Natural killer cell (primary cell): ENCODE measurements around the gene ABCA3. TPM values are rescaled to one million over a fixed set of nuclear protein-coding genes. Genes with fewer than 3 reads are reported as not detected.

ENCODE experiments used
- ATAC-seq, 3 donors: fragments of 150-1000 bp in 2 of 3; fragments of 200-7000 bp in 1 of 3; cut with Tn5 transposase; 1 replicate in 1 of 3; 2 replicates in 2 of 3; pipeline ENCODE4 v1.10.0; 2021; ENCODE audit warnings: mild to moderate bottlenecking in 2 of 3, moderate library complexity in 2 of 3
- DNase-seq, 2 donors: peaks; one replicate each; pipeline versions ENCODE4 v3.0.0 to v3.0.0-alpha.2; 2013 to 2021; ENCODE audit warnings: mixed read lengths in 1 of 2
- H3K27ac ChIP-seq: one replicate; pipeline ENCODE4 v1.5.1; 2013; ENCODE audit warnings: mild to moderate bottlenecking, low read length
- H3K27me3 ChIP-seq: one replicate; pipeline ENCODE4 v1.6.1; 2013; ENCODE audit warnings: low read length; ENCODE audit not compliant: control insufficient read depth, insufficient read depth
- H3K36me3 ChIP-seq: one replicate; pipeline ENCODE4 v1.6.1; 2013; ENCODE audit warnings: low read length; ENCODE audit not compliant: control insufficient read depth, insufficient read depth
- H3K4me1 ChIP-seq: one replicate; pipeline ENCODE4 v1.6.1; 2013; ENCODE audit warnings: low read length; ENCODE audit not compliant: control insufficient read depth, insufficient read depth
- H3K4me3 ChIP-seq: one replicate; pipeline ENCODE4 v1.5.1; 2013; ENCODE audit warnings: low read length
- H3K9me3 ChIP-seq: one replicate; pipeline ENCODE4 v1.6.1; 2013; ENCODE audit warnings: low read length; ENCODE audit not compliant: control insufficient read depth, insufficient read depth
- H3K27ac Mint-ChIP-seq, 2 donors: one replicate each; pipeline ENCODE4 v1.8.0; 2022; ENCODE audit warnings: mild to moderate bottlenecking in 2 of 2, mixed read lengths in 2 of 2, moderate library complexity in 1 of 2
- H3K27me3 Mint-ChIP-seq, 2 donors: one replicate each; pipeline ENCODE4 v1.8.0; 2022; ENCODE audit warnings: low read depth in 2 of 2, mixed read lengths in 2 of 2
- H3K36me3 Mint-ChIP-seq: one replicate; pipeline ENCODE4 v1.8.0; 2022; ENCODE audit warnings: mixed read lengths
- H3K4me1 Mint-ChIP-seq, 2 donors: one replicate each; pipeline ENCODE4 v1.8.0; 2022; ENCODE audit warnings: mixed read lengths in 2 of 2
- H3K4me3 Mint-ChIP-seq: one replicate; pipeline ENCODE4 v1.8.0; 2022; ENCODE audit warnings: mild to moderate bottlenecking, moderate library complexity, mixed read lengths
- H3K9me3 Mint-ChIP-seq, 2 donors: one replicate each; pipeline ENCODE4 v1.8.0; 2022; ENCODE audit warnings: mixed read lengths in 2 of 2
- WGBS: methylation state at CpG from one replicate; pipeline ENCODE4 v1.1.7; 2013; ENCODE audit warnings: missing lambda C conversion rate; ENCODE audit not compliant: insufficient coverage; 5-methylcytosine and 5-hydroxymethylcytosine counted together
- intact Hi-C: fragments of 100-400 bp; cut with micrococcal nuclease; formaldehyde crosslinking; loops from one replicate; pipeline ENCODE4 v1.14.2; 2022
- total RNA-seq, 4 donors: library from RNA; stranded (reverse); fragments of 120-200 nt in 1 of 4; gene quantifications; one replicate each; pipeline versions ENCODE4 v1.2.3 to v1.2.4, GENCODE V29; 2013 to 2022
- TF ChIP-seq, protein P1 (sequence below): fragments of 200-600 bp; IDR thresholded peaks from one replicate; pipeline ENCODE4 v1.8.0; 2022; ENCODE audit warnings: antibody characterized with exemption

ABCA3 gene
- total RNA-seq, 3 donors from 2014 or later (not counting 1 experiment from before 2014, with no cell fraction given): 12.2 to 17.5 (median 16.6) TPM

DNA sequence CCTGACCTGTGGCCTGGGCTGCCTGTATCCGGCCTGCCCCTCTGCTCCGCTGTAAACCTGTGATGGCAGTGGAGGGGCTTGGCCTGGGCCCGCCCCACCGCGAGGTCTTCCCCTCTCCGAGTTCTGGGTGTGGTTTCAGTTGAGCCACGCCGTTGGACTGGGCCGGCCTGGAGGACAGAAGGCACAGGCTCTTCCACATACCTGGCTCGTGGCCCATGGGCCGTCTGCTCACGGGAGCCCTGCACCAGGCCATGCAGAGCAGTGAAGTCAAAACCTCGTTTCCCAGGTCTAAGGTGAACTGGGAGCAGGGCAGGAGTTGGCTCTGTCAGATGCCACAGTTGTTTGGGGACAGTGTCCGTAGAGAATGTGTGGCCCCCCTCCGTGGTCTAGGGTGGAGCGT lies 67.0 kb downstream of the ABCA3 start:
- 96% methylated on average over 16 of the region's 16 CpGs for WGBS
- no peak overlapping the region for H3K27ac ChIP-seq
- no peak overlapping the region for H3K27ac Mint-ChIP-seq

DNA sequence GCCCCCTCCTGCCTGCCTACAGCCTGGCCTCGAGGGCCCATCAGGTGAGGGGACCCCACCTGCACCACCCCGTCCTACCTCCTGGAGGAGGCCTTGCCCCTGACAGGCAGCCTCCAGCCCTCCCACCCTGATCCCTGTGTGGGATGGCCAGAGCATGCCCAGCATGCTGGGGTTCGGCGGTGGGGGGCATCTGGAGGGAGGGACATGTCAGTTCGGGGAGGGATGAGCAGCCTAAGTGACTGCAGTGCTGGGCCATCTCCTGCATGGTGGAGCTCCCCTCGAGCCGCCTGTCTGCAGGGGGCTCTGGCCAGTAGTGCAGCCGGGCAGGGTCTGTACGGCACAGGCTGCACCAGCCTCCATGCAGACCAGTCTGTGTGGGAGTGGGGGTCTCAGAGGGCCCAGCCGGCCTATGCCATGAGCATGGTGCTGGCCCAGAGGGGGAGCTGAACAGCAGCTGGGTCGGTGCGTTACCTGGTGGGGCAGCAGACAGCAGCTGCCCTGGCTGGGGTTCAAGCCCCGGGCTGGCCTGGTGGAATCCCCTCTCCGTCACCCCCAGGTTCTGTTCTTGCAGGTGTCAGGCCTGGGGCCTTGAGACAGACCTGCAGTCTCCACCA lies 68.6 kb downstream of the ABCA3 start:
- no peak overlapping the region for H3K4me3 Mint-ChIP-seq
- Histone ChIP-seq H3K4me1 (peaks cover 23% of the 10 kb centered on the region), H3K9me3 (no peaks in the 10 kb centered on the region), H3K27me3 (no peaks in the 10 kb centered on the region), H3K36me3 (no peaks in the 10 kb centered on the region), H3K27ac (no peak overlapping the region), H3K4me3 (no peak overlapping the region)
- no peak for DNase-seq
- no peak overlapping the region for H3K27ac Mint-ChIP-seq
- no peak for ATAC-seq
- whole genome bisulfite sequencing: 98% methylated on average over 14 of the region's 14 CpGs
- no peaks in the 10 kb centered on the region for H3K9me3 Mint-ChIP-seq
- TF ChIP-seq, protein P1, sequence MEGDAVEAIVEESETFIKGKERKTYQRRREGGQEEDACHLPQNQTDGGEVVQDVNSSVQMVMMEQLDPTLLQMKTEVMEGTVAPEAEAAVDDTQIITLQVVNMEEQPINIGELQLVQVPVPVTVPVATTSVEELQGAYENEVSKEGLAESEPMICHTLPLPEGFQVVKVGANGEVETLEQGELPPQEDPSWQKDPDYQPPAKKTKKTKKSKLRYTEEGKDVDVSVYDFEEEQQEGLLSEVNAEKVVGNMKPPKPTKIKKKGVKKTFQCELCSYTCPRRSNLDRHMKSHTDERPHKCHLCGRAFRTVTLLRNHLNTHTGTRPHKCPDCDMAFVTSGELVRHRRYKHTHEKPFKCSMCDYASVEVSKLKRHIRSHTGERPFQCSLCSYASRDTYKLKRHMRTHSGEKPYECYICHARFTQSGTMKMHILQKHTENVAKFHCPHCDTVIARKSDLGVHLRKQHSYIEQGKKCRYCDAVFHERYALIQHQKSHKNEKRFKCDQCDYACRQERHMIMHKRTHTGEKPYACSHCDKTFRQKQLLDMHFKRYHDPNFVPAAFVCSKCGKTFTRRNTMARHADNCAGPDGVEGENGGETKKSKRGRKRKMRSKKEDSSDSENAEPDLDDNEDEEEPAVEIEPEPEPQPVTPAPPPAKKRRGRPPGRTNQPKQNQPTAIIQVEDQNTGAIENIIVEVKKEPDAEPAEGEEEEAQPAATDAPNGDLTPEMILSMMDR: no peak
- no peaks in the 10 kb centered on the region for H3K27me3 Mint-ChIP-seq
- intact Hi-C loops: no loop called here
- peaks cover 10 to 31% of the 10 kb centered on the region in 2 donors for H3K4me1 Mint-ChIP-seq
- H3K36me3 Mint-ChIP-seq: no peaks in the 10 kb centered on the region

More for the DNA sequence above, 67.0 kb downstream of the ABCA3 start:
- intact Hi-C loops: no loop called here
- H3K9me3 ChIP-seq: no peaks in the 10 kb centered on the region
- Mint-ChIP-seq H3K27me3 (no peaks in the 10 kb centered on the region), H3K9me3 (no peaks in the 10 kb centered on the region), H3K36me3 (no peaks in the 10 kb centered on the region), H3K4me1 (peaks cover 8 to 20% of the 10 kb centered on the region in 2 donors), H3K4me3 (no peak overlapping the region)
- no peak for DNase-seq
- peaks cover 18% of the 10 kb centered on the region for H3K4me1 ChIP-seq
- H3K4me3 ChIP-seq: no peak overlapping the region
- no peaks in the 10 kb centered on the region for H3K36me3 ChIP-seq
- H3K27me3 ChIP-seq: no peaks in the 10 kb centered on the region
- TF ChIP-seq, protein P1: no peak
- no peak for ATAC-seq

DNA sequence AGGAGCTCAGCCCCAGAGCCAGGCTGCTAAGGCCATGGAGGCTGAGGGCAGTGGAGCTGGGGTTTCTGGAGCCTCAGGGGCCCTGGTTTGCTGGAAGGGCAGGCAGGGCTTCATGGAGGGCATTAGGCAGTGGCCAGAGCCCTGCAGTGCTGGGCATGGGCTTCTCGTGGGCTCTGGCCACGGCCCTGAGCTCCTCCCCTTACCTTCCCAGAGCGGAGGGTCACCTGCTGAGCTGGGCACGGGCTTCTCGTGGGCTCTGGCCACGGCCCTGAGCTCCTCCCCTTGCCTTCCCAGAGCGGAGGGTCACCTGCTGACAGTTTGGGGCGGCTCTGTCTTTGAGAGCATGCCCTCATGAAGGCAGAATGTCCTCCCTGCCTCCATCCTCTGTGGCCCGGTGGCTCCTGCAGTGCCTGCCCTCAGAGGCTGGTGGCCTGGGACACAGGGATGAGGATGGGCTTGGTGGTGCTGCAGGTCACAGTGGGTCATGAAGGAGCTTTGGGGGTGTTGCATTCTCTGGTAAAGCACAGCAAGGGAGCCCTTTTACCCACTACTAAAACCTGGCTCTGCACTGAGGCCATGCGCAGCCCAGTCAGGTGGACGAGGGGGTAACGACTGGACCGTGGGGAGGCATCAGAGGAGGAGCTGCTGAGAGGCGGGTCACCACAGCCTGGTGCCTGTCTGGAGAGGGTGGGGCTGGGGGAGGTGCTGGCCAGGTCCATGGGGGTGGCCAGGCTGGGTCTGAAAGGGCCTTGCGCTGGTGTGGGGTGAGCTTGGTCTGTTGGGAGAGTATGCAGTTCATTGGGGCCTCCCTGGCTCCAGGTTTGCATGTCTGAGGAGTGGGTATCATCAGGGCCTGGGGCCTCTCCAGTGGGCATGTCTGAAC lies 69.7 kb downstream of the ABCA3 start:
- 89% methylated on average over 14 of the region's 15 CpGs for WGBS

More for the DNA sequence above, 69.7 kb downstream of the ABCA3 start:
- no peak for ATAC-seq
- Histone ChIP-seq H3K27ac (no peak overlapping the region), H3K9me3 (no peaks in the 10 kb centered on the region), H3K4me1 (peaks cover 33% of the 10 kb centered on the region), H3K4me3 (no peak overlapping the region), H3K27me3 (no peaks in the 10 kb centered on the region), H3K36me3 (peaks cover 2% of the 10 kb centered on the region)
- TF ChIP-seq, protein P1: no peak
- no peak overlapping the region for H3K27ac Mint-ChIP-seq
- H3K9me3 Mint-ChIP-seq: no peaks in the 10 kb centered on the region
- H3K36me3 Mint-ChIP-seq: no peaks in the 10 kb centered on the region
- peak overlapping the region; percentile 40 for H3K4me3 Mint-ChIP-seq
- peaks cover 21 to 37% of the 10 kb centered on the region in 2 donors for H3K4me1 Mint-ChIP-seq
- DNase-seq: no peak
- intact Hi-C loops: no loop called here
- H3K27me3 Mint-ChIP-seq: no peaks in the 10 kb centered on the region
